CD1c-positive myeloid dendritic cell (primary cell): ENCODE results near the gene DIPK1C.

Experiments used
- DNase-seq: peaks from one replicate; pipeline ENCODE4 v3.0.0-alpha.2; 2016; ENCODE audit errors: extremely low spot score

The DIPK1C gene

GRCh38 chr18:74457043-74457724 is at the start of gene DIPK1C:
DIPK1C (minus strand) TSS chr18:74457308; CDS start chr18:74457259, 49 bp downstream.
- no peak for DNase-seq

DNA sequence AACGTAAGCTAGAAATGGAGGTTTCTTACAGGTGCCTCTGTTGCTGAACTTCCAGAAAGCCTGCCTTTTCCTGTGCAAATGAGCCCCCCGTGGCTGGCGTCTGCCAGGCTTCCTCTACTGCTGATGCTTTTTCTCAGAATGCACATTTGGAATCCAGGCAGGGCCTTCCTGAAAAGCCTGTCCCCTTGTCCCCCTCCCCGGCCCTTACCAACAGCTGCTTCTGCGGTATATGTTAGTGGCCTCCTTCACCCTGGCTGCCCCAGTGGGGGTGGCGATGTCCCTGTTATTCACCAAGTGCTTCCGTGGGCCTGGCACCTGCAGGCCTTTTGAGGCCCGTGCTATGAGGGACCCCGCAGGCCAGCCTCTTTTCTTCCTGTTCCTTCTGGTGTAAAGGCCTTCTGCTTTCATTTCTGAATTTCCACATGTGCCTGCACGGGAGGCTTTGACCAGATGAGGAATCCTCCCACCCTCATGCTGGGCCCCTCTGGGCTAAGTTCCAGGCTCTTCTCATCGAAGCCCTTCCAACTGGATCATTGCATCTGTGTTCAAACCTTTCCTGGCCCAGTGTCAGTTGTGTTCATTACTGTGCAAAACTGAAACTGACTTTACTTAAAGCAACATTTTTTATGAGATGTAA is 49.5 kb upstream of the DIPK1C start:
- peak; percentile 5 for DNase-seq

DNA sequence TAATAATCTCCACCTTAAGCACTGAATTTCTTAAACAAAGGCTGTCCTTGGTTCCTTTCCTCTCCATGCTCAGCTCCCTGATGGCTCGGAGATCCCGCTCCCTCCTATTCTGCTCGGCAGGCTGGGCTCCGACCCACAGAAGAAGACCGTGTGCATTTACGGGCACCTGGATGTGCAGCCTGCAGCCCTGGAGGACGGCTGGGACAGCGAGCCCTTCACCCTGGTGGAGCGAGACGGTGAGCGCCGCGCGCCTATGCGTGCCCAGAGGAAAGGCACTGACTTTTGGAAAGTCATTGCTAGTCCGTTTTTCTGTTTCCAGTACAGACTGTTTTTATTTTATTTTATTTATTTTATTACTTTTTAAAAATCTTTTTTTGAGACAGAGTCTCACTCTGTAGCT is 48.7 kb upstream of the DIPK1C start:
- no peak for DNase-seq

GRCh38 chr18:74503137-74503536 is 46.0 kb upstream of the DIPK1C start:
- no peak for DNase-seq

DNA sequence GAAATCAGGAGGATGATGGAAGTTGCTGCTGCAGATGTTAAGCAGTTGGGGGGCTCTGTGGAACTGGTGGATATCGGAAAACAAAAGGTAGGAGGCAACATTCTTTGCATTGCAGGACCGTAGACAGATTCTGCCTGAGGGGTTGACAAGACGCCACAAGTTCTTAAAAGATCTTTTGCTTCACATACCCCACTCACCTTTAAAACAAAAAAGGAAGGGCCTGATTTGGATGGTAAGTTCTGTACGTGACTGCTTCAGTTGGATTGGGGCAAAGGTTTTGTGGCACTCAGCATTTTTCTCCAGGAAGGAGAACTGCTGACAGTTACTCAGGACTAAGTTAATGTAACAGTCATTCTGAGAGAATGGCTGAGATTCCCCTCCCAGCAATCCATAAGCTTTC is 44.3 kb upstream of the DIPK1C start:
- DNase-seq: peak; percentile 72

- peak; percentile 5 for DNase-seq
These were observed 43.7 kb upstream of the DIPK1C start for GRCh38 chr18:74500774-74501173.

GRCh38 chr18:74500372-74500771 is 43.3 kb upstream of the DIPK1C start:
- DNase-seq: peak; percentile 58

GRCh38 chr18:74499633-74500032 is 42.5 kb upstream of the DIPK1C start:
- peak; percentile 80 for DNase-seq

GRCh38 chr18:74498712-74499627 is 41.9 kb upstream of the DIPK1C start:
- DNase-seq: peak; percentile 82

DNA sequence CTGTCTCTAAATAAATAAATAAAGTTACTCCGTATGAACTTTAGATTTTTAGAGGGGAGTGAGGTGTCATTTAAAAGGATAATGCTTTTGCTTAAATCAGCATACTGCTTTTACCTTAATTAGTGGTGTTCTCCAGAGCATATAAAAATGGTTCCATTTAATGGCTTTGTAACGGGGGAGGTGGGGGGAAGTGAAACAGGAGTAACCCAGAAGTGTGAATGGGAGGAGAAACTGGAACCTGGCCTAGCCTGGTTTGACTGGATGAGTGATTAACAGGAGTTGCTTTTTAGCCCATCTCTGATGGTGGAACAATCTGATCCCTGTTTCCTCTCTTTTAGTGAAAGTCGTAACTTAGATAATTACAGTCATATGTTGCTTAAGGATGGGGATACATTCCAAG is 40.7 kb upstream of the DIPK1C start:
- DNase-seq: peak; percentile 78

GRCh38 chr18:74497324-74497676 is 40.2 kb upstream of the DIPK1C start:
- no peak for DNase-seq

- peak; percentile 65 for DNase-seq
These were observed 39.6 kb upstream of the DIPK1C start for GRCh38 chr18:74496508-74497323.

GRCh38 chr18:74495581-74496507 is 38.7 kb upstream of the DIPK1C start, which contains the start of gene CNDP2:
CNDP2 (plus strand) TSS chr18:74496363; CDS start chr18:74499974, 3,611 bp downstream.
- DNase-seq: peak; percentile 98

- DNase-seq: no peak
These were observed 37.4 kb upstream of the DIPK1C start for GRCh38 chr18:74494514-74494913.

DNA sequence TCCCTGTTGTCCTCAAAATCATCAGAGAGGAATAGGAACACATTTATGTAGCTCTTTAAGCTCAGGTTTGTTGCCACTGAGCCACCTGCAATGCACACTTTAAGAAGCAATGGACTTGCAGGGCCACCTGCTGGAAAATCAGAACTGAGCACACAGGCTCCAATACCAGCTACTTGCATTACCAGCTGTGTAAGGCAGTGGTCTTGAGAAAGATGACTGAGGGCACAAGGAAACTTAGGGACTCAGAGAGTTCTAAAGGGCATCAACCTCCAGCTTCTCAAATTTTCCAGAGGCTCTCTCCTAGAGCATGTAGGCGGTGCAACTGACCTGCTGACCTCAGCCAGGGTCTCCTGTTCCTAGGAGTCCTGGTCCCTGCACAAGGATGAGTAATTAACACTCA is 36.6 kb upstream of the DIPK1C start:
- DNase-seq: peak; percentile 65

- DNase-seq: no peak
These were observed 35.2 kb upstream of the DIPK1C start for GRCh38 chr18:74492259-74492658.

GRCh38 chr18:74489676-74490075 is 32.6 kb upstream of the DIPK1C start:
- no peak for DNase-seq

DNA sequence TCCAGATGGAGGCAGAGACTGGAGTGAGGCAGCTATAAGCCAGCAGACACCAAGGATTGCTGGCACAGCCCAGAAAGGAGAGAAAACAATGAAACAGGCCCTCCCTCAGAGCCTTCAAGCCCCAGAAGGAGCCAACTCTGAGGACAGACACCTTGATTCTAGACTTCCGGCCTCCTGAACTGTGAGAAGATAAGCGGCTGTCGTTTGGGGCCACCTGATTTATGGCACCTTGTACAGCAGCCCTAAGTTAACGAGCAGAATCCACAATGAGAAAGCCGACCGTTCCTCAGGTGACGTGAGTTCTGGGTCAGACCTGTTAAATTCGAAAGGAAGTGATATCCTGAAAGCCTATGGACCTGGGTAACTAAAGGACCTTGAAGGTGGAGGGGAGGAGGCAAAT is 31.8 kb upstream of the DIPK1C start:
- no peak for DNase-seq

DNA sequence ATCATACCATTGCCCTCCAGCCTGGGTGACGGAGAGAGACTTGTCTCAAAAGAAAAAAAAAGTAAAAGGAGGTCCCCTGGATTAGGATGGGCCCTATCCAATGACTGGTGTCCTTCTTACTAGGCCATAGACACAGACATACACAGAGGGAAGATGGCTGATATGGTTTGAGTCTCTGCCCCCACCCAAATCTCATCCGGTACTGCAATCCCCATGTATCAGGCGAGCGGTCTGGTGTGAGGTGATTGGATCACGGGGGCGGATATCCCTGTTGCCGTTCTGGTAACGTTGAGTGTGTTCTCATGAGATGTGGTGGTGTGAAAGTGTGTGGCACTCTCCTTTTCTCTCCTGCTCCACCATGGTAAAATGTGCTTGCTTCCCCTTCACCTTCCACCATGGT is 31.2 kb upstream of the DIPK1C start:
- no peak for DNase-seq

- DNase-seq: no peak
These were observed 29.2 kb upstream of the DIPK1C start for GRCh38 chr18:74486119-74486849.
